22Rv1 (cell line): ENCODE measurements around the gene TRAPPC6A.

Experiments
- ZFX ChIP-seq: fragments of 450-650 bp; IDR thresholded peaks from 2 replicates; pipeline ENCODE4 v1.6.1; 2017; ENCODE audit warnings: antibody characterized with exemption, borderline replicate concordance
- TF ChIP-seq, protein P1 (sequence below): fragments of 450-650 bp; IDR thresholded peaks from 2 replicates; pipeline ENCODE4 v1.5.1; 2017; ENCODE audit warnings: mild to moderate bottlenecking

DNA sequence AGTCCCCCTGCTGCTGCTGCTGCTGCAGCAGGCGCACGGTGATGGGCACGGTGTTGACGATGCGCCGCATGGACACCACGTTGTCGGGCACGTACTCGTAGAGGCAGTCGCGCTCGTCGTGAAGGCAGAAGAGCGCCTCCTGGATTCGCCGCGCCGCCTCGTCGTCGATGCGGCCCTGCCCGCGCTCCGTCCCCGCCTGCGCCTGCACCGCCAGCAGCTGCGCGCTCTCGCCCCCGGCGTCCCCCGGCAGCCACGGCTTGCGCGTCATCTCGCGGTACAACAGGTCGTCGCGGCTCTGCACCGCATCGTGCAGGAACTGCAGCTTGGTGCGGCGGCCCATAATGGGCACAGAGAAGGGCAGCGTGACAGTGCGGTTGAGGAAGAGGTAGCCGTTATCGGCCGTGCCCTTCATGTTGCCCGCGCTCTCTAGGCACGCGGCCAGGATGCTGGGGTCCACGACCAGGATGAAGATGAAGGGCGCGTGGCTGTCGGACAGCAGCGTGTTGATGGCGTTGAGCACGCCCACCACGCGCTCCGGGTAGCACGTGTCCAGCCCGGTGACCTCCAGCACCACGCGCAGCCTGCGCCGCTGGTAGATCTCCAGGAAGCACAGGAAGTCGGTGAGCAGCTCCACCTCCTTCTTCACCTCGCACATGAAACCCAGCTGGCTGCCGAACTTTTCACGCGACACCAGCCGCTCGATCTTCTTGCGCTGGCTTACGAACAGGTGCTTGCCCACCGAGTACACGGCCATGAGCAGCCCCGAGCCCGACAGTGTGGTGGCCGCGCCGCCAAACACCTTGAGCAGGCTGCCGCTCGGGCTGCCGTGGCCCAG is 25.3 kb downstream of the TRAPPC6A start:
- TF ChIP-seq ZFX = no peak
- TF ChIP-seq, protein P1, sequence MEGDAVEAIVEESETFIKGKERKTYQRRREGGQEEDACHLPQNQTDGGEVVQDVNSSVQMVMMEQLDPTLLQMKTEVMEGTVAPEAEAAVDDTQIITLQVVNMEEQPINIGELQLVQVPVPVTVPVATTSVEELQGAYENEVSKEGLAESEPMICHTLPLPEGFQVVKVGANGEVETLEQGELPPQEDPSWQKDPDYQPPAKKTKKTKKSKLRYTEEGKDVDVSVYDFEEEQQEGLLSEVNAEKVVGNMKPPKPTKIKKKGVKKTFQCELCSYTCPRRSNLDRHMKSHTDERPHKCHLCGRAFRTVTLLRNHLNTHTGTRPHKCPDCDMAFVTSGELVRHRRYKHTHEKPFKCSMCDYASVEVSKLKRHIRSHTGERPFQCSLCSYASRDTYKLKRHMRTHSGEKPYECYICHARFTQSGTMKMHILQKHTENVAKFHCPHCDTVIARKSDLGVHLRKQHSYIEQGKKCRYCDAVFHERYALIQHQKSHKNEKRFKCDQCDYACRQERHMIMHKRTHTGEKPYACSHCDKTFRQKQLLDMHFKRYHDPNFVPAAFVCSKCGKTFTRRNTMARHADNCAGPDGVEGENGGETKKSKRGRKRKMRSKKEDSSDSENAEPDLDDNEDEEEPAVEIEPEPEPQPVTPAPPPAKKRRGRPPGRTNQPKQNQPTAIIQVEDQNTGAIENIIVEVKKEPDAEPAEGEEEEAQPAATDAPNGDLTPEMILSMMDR = no peak
